Heart left ventricle (tissue), 16 donors: ENCODE data around the gene C1orf21. TPM values are rescaled to one million over a fixed set of nuclear protein-coding genes. Genes with fewer than 3 reads are reported as not detected.

Experiments
- ATAC-seq, 4 donors: fragments of 200-7000 bp; cut with Tn5 transposase; one replicate each; pipeline ENCODE4 v1.9.1; 2020 to 2022; ENCODE audit warnings: moderate library complexity in 4 of 4, mild to moderate bottlenecking in 3 of 4, moderate number of reproducible peaks in 1 of 4
- DNase-seq, 5 donors: peaks; one replicate each; pipeline ENCODE4 v3.0.0-alpha.2; 2020
- H3K27ac ChIP-seq, 12 donors: fragments of 200-600 bp; sonication (generic) in 4 of 12; one replicate each; pipeline versions ENCODE4 v1.5.0 to v1.8.0; 2016 to 2022; ENCODE audit warnings: mild to moderate bottlenecking in 2 of 12
- H3K27me3 ChIP-seq, 9 donors: fragments of 200-600 bp; sonication (generic) in 2 of 9; one replicate each; pipeline versions ENCODE4 v1.5.1 to v1.8.0; 2016 to 2022; ENCODE audit warnings: mild to moderate bottlenecking in 3 of 9
- H3K36me3 ChIP-seq, 9 donors: fragments of 200-600 bp; sonication (generic) in 2 of 9; one replicate each; pipeline versions ENCODE4 v1.5.0 to v1.8.0; 2018 to 2022; ENCODE audit warnings: mild to moderate bottlenecking in 2 of 9
- H3K4me1 ChIP-seq, 12 donors: fragments of 200-600 bp; sonication (generic) in 4 of 12; one replicate each; pipeline versions ENCODE4 v1.5.0 to v1.8.0; 2016 to 2022; ENCODE audit warnings: mild to moderate bottlenecking in 3 of 12
- H3K4me3 ChIP-seq, 12 donors: fragments of 200-600 bp; sonication (generic) in 4 of 12; one replicate each; pipeline versions ENCODE4 v1.5.0 to v1.8.0; 2017 to 2022; ENCODE audit warnings: mild to moderate bottlenecking in 9 of 12, moderate library complexity in 4 of 12
- H3K9me3 ChIP-seq, 12 donors: fragments of 200-600 bp; sonication (generic) in 4 of 12; one replicate each; pipeline versions ENCODE4 v1.5.0 to v1.8.0; 2016 to 2022; ENCODE audit warnings: mild to moderate bottlenecking in 1 of 12
- CTCF ChIP-seq, 12 donors: fragments of 200-600 bp; sonication (generic) in 4 of 12; IDR thresholded peaks; one replicate each; pipeline versions ENCODE4 v1.5.0 to v1.8.0; 2018 to 2022; ENCODE audit warnings: antibody characterized with exemption in 12 of 12, mild to moderate bottlenecking in 5 of 12
- POLR2A ChIP-seq, 2 donors: fragments of 450-650 bp; IDR thresholded peaks; one replicate each; pipeline ENCODE4 v1.6.1; 2017; ENCODE audit warnings: antibody characterized with exemption in 2 of 2, mild to moderate bottlenecking in 2 of 2, moderate library complexity in 2 of 2
- WGBS, 4 donors: extraction: QIAGEN DNeasy Blood & Tissue Kit in 2 of 4; methylation state at CpG; one replicate each; pipeline versions ENCODE4 v1.1.5 to v1.1.7; 2013 to 2018; 5-methylcytosine and 5-hydroxymethylcytosine counted together
- intact Hi-C, 10 donors: fragments of 100-400 bp; cut with DNase I; formaldehyde crosslinking; loops; one replicate each; pipeline versions ENCODE4 v1.11.1 to v1.14.2; 2022
- polyA plus RNA-seq, 2 donors: library from polyadenylated mRNA; stranded (reverse); fragments of 200-250 nt; gene quantifications; one replicate each; pipeline ENCODE4 v1.2.3, GENCODE V29; 2013
- total RNA-seq, 9 donors: library from RNA; depleted of rRNA in 2 of 9; stranded (reverse); fragments of >200 nt in 2 of 9; fragmentation: NEBNext Ultra II Directional in 3 of 9; extraction: Animal tissue kit (Norgen Biotek cat#: 25700) in 3 of 9; gene quantifications; one replicate each; pipeline versions ENCODE4 v1.1.0 to v1.2.4, GENCODE V29; 2016 to 2023
- donor health status: ischemic (EF 13 %, LVEDD 7.1; RV severe dilation, severe dysfunction).
- donor health status: healthy with polysubstance abuse.
- donor health status: DM: no; HTN: yes; CAD: no.
- donor health status: DM: no; HTN: no; CAD: no.
- donor health status: ischemic (EF 25% LVEDD 6.9; RV normal size, moderate dysfunction).
- donor health status: ischemic (EF 25% LVEDD 5.7; RV mildly dilated, moderate dysfunction).
- donor health status: healthy.
- donor health status: DM: yes; HTN: yes; CAD: no.
- donor health status: ischemic (EF 35%, LVEDD 5.7; RV mildly dilated, moderate dysfunction).
- donor health status: nonischemic (EF 11% LVEDD 7.7; RV severe dilation, severe dysfunction).
- donor health status: DM: yes; HTN: yes; CAD: no.
- donor health status: PGD.
- donor health status: ischemic (EF 29% LVEDD 5.4; RV normal size, mild dysfunction).
- donor health status: nonischemic (EF 23%, LVEDD 6.1; RV moderate dilation, normal function).

The C1orf21 gene
- total and polyA plus RNA-seq, 11 donors, result 32.0 to 81.3 (median 68.4) TPM

GRCh38 chr1:184535191-184535970 is 148.6 kb downstream of the C1orf21 start:
- 41 to 63% (median 57%) methylated on average over 5 of the region's 5 CpGs for WGBS, 4 donors
- ATAC-seq (peak; percentile 64 to 71 (median 66)), DNase-seq (no peak)

GRCh38 chr1:184536246-184536985 is 149.6 kb downstream of the C1orf21 start:
- 84 to 92% (median 89%) methylated on average over 8 of the region's 8 CpGs for WGBS, 4 donors
- peak overlapping the region; percentile 49 to 83 (median 66) for H3K27ac ChIP-seq
- DNase-seq (no peak), ATAC-seq (no peak)
- H3K9me3 ChIP-seq, result peaks cover 0 to 24% (median 7%) of the 10 kb centered on the region in 12 donors
- H3K4me1 ChIP-seq, result peaks cover 0 to 55% (median 33%) of the 10 kb centered on the region in 12 donors
- intact Hi-C loops, result loop anchor here in 1 of 10 donors (2.0 kb wide), 1 partner anchor 18 kb away; no protein-coding TSS in a partner anchor
- H3K36me3 ChIP-seq, result no peaks in the 10 kb centered on the region
- no peaks in the 10 kb centered on the region for H3K27me3 ChIP-seq
- H3K4me3 ChIP-seq, result no peak overlapping the region
- TF ChIP-seq POLR2A (IDR thresholded peaks at IDR 0.05), result no peak
- no peak for TF ChIP-seq CTCF (IDR thresholded peaks at IDR 0.05)

More at GRCh38 chr1:184535191-184535970, 148.6 kb downstream of the C1orf21 start:
- intact Hi-C loops, result no loop called here
- no peak for TF ChIP-seq CTCF (IDR thresholded peaks at IDR 0.05)
- TF ChIP-seq POLR2A (IDR thresholded peaks at IDR 0.05), result no peak
- H3K4me3 ChIP-seq, result no peak overlapping the region
- peak overlapping the region; percentile 49 to 83 (median 66) for H3K27ac ChIP-seq
- H3K4me1 ChIP-seq, result peaks cover 0 to 59% (median 38%) of the 10 kb centered on the region in 12 donors
- H3K36me3 ChIP-seq, result no peaks in the 10 kb centered on the region
- no peaks in the 10 kb centered on the region for H3K27me3 ChIP-seq
- peaks cover 0 to 24% (median 7%) of the 10 kb centered on the region in 12 donors for H3K9me3 ChIP-seq

GRCh38 chr1:184539580-184539979 is 152.8 kb downstream of the C1orf21 start:
- no peak overlapping the region for H3K27ac ChIP-seq
- 89 to 95% (median 94%) methylated on average over 2 of the region's 2 CpGs for WGBS, 4 donors
- intact Hi-C loops, result no loop called here
- peaks cover 0 to 24% (median 7%) of the 10 kb centered on the region in 12 donors for H3K9me3 ChIP-seq
- DNase-seq, result no peak
- TF ChIP-seq POLR2A (IDR thresholded peaks at IDR 0.05) (no peak), CTCF (IDR thresholded peaks at IDR 0.05) (no peak)
- no peak overlapping the region for H3K4me3 ChIP-seq
- peaks cover 0 to 9% (median 0%) of the 10 kb centered on the region in 9 donors for H3K36me3 ChIP-seq
- ATAC-seq, result no peak
- peaks cover 0 to 28% (median 13%) of the 10 kb centered on the region in 12 donors for H3K4me1 ChIP-seq
- H3K27me3 ChIP-seq, result no peaks in the 10 kb centered on the region
